BJ (cell line): ENCODE results near the gene USF1. TPM values are rescaled to one million over a fixed set of nuclear protein-coding genes. Genes with fewer than 3 reads are reported as not detected.

Source experiments
- CTCF ChIA-PET: fragments of 350-600 bp; formaldehyde crosslinking; extraction: SDS; loops from one replicate; lab custom pipeline; 2021; ENCODE audit warnings: antibody characterized with exemption, inconsistent platforms; lab: Yijun Ruan, JAX
- POLR2A ChIA-PET: fragments of 300-600 bp; sonication (Branson Sonifier 250); formaldehyde crosslinking; extraction: SDS; loops from one replicate; lab custom pipeline; 2021; ENCODE audit warnings: antibody characterized with exemption; lab: Charles Lee
- DNase-seq: peaks from one replicate; pipeline ENCODE4 v3.0.0-alpha.2; 2011; ENCODE audit warnings: low read depth
- H3K27me3 ChIP-seq: 2 replicates; pipeline ENCODE4 v1.6.0; 2011; ENCODE audit warnings: low read length; ENCODE audit not compliant: control insufficient read depth, insufficient read depth
- H3K36me3 ChIP-seq: 2 replicates; pipeline ENCODE4 v1.5.1; 2011; ENCODE audit warnings: low read length; ENCODE audit not compliant: control insufficient read depth, insufficient read depth
- H3K4me3 ChIP-seq: 2 replicates; pipeline ENCODE4 v1.5.1; 2011; ENCODE audit warnings: low read depth, mild to moderate bottlenecking, control low read depth, low read length
- CTCF ChIP-seq: IDR thresholded peaks from 2 replicates; pipeline ENCODE4 v1.5.1; 2011; ENCODE audit warnings: low read depth, mild to moderate bottlenecking, control low read depth, inconsistent platforms, low read length, moderate library complexity; ENCODE audit not compliant: insufficient read depth
- polyA plus RNA-seq: library from polyadenylated mRNA; depleted of rRNA; stranded (reverse); fragments of >200 nt; gene quantifications from 2 replicates; pipeline ENCODE4 v1.2.3, GENCODE V29; 2011

USF1 gene
- polyA plus RNA-seq, 1 experiment = 40.4 TPM

- H3K36me3 ChIP-seq = no peaks in the 10 kb centered on the region
- CTCF ChIA-PET = interaction anchor here (0.8 to 7.5 kb wide), 3 partner anchors 12 to 43 kb away, joined by 3 to 80 read pairs (median 3); partner anchors contain the start of gene KLHDC9
- DNase-seq = peak; percentile 63
- no peaks in the 10 kb centered on the region for H3K27me3 ChIP-seq
- no peak overlapping the region for H3K4me3 ChIP-seq
- POLR2A ChIA-PET = no interaction called here
- TF ChIP-seq CTCF = no peak
Measured at GRCh38 chr1:161082996-161083747, 37.4 kb upstream of the USF1 start.

- TF ChIP-seq CTCF = no peak
- H3K4me3 ChIP-seq = no peak overlapping the region
- H3K27me3 ChIP-seq = no peaks in the 10 kb centered on the region
- POLR2A ChIA-PET = no interaction called here
- CTCF ChIA-PET = interaction anchor here (7.5 kb wide), 1 partner anchor 14 kb away, joined by 80 read pairs; the partner anchor contains the start of gene KLHDC9
- no peak for DNase-seq
- H3K36me3 ChIP-seq = no peaks in the 10 kb centered on the region
Measured at GRCh38 chr1:161082483-161082882, 36.7 kb upstream of the USF1 start.

- DNase-seq = no peak
- Histone ChIP-seq H3K36me3 (no peaks in the 10 kb centered on the region), H3K27me3 (no peaks in the 10 kb centered on the region), H3K4me3 (no peak overlapping the region)
- ChIA-PET POLR2A (interaction anchor here (0.5 kb wide), 1 partner anchor 120 kb away, joined by 4 read pairs; no protein-coding TSS in a partner anchor), CTCF (interaction anchor here (0.9 to 12.3 kb wide), 2 partner anchors 10 to 15 kb away, joined by 5 to 132 read pairs; partner anchors contain the start of gene KLHDC9)
- TF ChIP-seq CTCF = no peak
Measured at GRCh38 chr1:161081519-161081918, 35.7 kb upstream of the USF1 start.

GRCh38 chr1:161080441-161081405 is 34.9 kb upstream of the USF1 start:
- ChIA-PET CTCF (interaction anchor here (0.7 to 12.3 kb wide), 4 partner anchors 9 to 90 kb away, joined by 3 to 132 read pairs (median 4); partner anchors contain the start of gene KLHDC9), POLR2A (interaction anchor here (0.5 kb wide), 1 partner anchor 121 kb away, joined by 4 read pairs; no protein-coding TSS in a partner anchor)
- Histone ChIP-seq H3K27me3 (no peaks in the 10 kb centered on the region), H3K36me3 (no peaks in the 10 kb centered on the region), H3K4me3 (no peak overlapping the region)
- DNase-seq = no peak
- TF ChIP-seq CTCF = no peak
